ENCODE results near the gene SRBD1.
A peak's percentile ranks its signal among the peaks of the same experiment; 100 is the strongest.

Gene SRBD1

GRCh38 chr2:45612731-45613130, 1.7 kb upstream of the SRBD1 start:
- H3K4me3 ChIP-seq (ENCODE audit: low read length): no peak overlapping the region
- no peak for TF ChIP-seq CTCF (IDR thresholded peaks at IDR 0.05; ENCODE audit: insufficient read depth, low read depth, low read length, missing control alignments)
- DNase-seq (ENCODE audit: low read depth): peak; percentile 42

GRCh38 chr2:45612285-45612684, 1.2 kb upstream of the SRBD1 start:
- TF ChIP-seq CTCF (IDR thresholded peaks at IDR 0.05; ENCODE audit: insufficient read depth, low read depth, low read length, missing control alignments): no peak
- H3K4me3 ChIP-seq (ENCODE audit: low read length): no peak overlapping the region
- DNase-seq (ENCODE audit: low read depth): peak; percentile 33

- peak; percentile 46 for TF ChIP-seq CTCF (IDR thresholded peaks at IDR 0.05; ENCODE audit: insufficient read depth, low read depth, low read length, missing control alignments)
These were observed 617 bp downstream of the SRBD1 start for GRCh38 chr2:45610281-45611019.

GRCh38 chr2:45607701-45608100, 3.4 kb downstream of the SRBD1 start:
- DNase-seq (ENCODE audit: low read depth): peak; percentile 43
- no peak overlapping the region for H3K4me3 ChIP-seq (ENCODE audit: low read length)
- TF ChIP-seq CTCF (IDR thresholded peaks at IDR 0.05; ENCODE audit: insufficient read depth, low read depth, low read length, missing control alignments): peak; percentile 68

More at GRCh38 chr2:45610281-45611019, 617 bp downstream of the SRBD1 start:
- H3K4me3 ChIP-seq (ENCODE audit: low read length): peak overlapping the region; percentile 69
- peak; percentile 68 for DNase-seq (ENCODE audit: low read depth)

- TF ChIP-seq CTCF (IDR thresholded peaks at IDR 0.05; ENCODE audit: insufficient read depth, low read depth, low read length, missing control alignments): no peak
- no peak for DNase-seq (ENCODE audit: low read depth)
- H3K4me3 ChIP-seq (ENCODE audit: low read length): no peak overlapping the region
These were observed 4.3 kb downstream of the SRBD1 start for GRCh38 chr2:45606796-45607195.

- TF ChIP-seq CTCF (IDR thresholded peaks at IDR 0.05; ENCODE audit: insufficient read depth, low read depth, low read length, missing control alignments): no peak
- no peak for DNase-seq (ENCODE audit: low read depth)
These were observed 6.0 kb downstream of the SRBD1 start for GRCh38 chr2:45605116-45605515.

GRCh38 chr2:45602624-45603023, 8.4 kb downstream of the SRBD1 start:
- no peak for DNase-seq (ENCODE audit: low read depth)
- no peak overlapping the region for H3K4me3 ChIP-seq (ENCODE audit: low read length)
- TF ChIP-seq CTCF (IDR thresholded peaks at IDR 0.05; ENCODE audit: insufficient read depth, low read depth, low read length, missing control alignments): no peak

More at GRCh38 chr2:45605116-45605515, 6.0 kb downstream of the SRBD1 start:
- no peak overlapping the region for H3K4me3 ChIP-seq (ENCODE audit: low read length)
